AG08396 (cell line): ENCODE results near the gene PGAP3.

ENCODE experiments used
- DNase-seq: peaks from one replicate; pipeline ENCODE4 v3.0.0; 2012; ENCODE audit warnings: low spot score, mixed read lengths

PGAP3 gene

GRCh38 chr17:39622380-39623006, 65.4 kb downstream of the PGAP3 start:
- DNase-seq = no peak

DNA sequence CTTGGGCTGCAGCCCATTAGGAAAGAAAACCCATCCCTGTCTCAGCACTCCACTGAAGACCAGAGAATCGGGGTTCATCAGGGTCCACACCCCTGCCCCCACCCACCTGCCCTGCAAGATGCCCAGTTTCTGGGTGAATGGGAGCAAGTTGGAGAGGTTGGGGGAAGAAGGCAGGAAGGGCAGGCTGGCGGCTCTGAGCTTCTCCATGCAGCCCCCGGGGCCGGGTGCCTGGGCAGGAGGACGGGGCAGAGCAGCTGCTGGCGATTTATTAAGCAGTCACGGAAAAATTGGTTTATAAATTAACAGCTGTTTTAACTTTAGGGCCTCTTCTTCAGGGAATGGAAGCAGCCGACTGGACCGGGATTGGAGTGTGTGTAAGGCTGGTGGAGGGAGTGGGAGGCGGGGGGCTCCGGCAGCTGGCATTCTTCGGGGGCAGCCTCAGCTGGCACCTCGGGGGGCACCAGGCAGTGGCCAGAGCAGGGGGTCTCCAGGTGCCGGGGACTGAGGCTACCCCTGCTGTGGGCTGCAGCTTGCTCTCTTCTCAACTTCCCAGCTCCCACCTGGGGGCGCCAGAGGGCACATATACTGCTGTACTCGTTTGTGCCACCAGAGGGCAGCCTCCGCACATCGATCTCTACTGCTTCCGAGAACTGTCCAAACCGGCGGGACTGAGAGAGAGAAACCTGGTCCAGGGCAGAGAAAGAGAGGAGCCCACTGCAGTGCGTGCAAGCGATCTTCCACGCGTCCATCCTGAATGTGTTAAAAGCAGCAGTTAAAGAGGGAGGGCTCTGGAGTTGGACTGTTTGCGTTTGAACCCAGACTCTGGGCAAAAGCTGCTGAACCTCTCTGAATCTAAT, 66.1 kb downstream of the PGAP3 start:
- peak; percentile 91 for DNase-seq
